NCI-H146 treated with DMSO at 0.1 percent for 48 hours (cell line): ENCODE data around the gene FAM217A.
A peak's percentile ranks its signal among the peaks of the same experiment; 100 is the strongest.
"Not testable (repeated sequence)": the region's sequence is repeated elsewhere in the genome, so short reads cannot be mapped to it uniquely, and the experiment has no call there.

Experiments
- DNase-seq: peaks from one replicate; lab custom pipeline; 2025; ENCODE audit not compliant: unreplicated experiment; lab: John Stamatoyannopoulos, UW

The FAM217A gene, protein sequence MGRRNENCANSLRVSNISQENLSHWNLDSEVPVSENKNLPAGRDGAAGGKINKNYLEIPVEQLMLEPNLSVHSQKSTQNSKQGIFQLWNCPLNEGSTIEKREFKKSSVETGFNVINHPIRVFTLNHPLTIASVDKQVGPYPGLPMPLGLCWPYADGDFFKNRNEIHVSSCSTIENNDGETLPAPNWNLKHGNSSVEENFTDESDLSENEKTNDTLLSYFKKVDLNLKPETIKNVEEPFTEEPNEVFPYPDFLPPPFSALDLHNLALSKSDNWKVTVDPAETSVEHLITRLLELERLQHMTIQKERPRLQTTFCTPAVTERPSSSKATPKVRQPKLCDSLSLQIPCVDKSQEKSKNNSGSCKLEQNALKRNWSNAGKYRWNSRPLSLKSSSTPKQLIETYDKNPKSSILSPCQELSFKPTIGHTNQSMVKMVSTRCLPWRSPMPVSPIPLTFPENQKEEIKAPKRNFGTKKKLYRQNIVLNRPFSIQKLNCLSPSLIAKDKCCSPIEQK

DNA sequence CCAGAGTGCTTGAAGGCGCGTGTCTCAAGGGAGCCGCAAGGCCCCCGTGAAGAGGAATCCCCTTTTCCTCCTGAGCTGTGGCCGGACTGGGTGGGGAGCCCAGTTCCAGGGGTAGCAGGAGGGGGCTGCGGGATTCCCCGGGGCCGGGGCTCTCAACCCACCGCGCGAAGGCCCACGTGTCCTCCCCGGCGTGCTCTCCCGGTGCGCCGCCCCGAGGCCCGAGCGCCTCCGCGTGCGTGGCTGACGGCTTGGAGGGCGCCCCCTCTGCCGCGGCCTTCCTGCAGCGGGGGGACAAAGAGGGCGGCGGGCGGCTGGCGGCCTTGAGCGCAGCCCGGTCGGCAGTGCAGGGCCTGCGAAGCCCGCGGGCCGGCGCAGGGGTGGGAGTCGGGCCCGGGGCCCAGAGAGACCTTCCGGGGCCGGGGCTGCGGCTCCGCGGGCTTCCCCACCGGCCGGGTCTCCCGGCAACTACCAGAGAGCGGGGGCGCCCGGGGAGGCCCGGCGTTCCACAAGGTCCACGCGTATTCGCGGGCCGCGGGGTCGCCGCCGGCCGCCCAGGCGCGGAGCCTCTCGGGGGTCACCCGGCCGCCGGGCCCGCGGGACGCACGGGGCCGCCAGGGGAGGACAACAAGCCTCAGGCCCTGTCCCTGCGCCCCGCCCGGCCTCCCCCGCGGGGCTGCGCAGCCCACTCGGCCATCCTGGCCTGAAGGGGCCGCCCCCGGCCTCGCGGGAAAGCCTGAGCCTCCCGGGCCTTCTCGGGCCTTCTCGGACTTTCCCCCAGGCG lies at the start of gene FAM217A:
TSS of gene FAM217A (minus strand) at position 447 of the 781 bp plus-strand sequence. CDS start 1,723 bp downstream, outside the sequence.
- no peak for DNase-seq

DNA sequence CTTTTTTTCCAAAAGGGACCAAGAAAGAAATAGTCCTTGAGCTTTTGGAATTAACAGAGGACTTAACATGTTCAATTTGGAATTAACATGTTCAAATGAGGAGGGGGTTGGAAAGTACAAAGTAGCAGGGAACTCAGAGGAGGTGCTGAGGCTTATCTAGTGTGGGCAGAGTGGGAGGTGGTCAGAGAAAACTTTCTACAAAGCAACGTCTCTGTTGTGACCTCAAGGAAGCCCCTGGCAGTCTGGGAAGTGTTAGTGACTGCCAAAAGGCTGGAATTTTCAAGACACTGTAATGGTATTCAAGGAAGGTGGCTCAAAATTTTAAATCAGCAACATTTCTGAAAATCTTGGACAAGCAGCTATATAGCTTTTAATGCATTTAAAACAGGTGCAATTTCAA lies 49.1 kb upstream of the FAM217A start:
- DNase-seq = no peak

DNA sequence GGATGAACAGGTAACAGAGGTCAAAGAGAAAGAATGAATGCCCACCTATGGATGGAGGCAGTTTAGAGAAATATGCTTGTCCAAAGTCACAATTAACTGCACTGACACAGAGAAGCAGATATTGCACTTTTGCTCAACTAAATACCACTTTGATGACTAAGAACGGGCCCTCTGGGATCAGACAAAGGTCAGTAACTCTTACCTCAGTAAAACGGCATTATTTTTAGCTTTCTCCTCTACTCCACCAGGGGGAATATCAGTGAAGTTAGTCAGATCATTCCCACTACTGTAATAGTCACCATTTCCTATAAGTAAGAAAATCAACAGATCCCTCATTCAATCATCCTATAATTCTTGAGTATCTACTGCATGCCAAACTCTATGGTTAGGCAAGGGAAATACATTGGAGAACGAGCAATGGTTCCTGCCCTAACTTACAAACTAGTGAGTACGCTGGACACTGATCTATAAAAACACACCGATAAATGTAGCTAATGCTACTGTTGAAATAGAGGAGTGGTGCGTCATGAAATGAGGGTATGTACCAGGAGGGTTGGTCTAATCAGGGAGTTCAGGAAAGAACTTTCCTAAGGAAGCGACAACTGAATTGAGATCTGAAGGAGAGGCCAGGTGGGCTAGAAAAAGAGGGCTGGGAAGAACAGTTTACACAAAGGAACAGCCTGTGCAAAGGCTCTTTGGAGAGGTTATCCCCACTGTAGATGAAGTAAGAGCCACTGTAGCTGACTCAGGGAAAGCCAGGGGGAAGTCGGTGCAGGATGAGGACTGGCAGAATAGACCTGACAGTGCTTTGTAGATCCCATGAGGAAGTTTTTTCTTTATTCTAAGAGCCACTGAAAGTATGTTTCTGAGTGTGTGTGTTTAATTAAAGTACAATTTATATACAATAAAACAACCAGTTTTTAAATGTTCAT lies 47.3 kb upstream of the FAM217A start:
- DNase-seq = no peak

DNA sequence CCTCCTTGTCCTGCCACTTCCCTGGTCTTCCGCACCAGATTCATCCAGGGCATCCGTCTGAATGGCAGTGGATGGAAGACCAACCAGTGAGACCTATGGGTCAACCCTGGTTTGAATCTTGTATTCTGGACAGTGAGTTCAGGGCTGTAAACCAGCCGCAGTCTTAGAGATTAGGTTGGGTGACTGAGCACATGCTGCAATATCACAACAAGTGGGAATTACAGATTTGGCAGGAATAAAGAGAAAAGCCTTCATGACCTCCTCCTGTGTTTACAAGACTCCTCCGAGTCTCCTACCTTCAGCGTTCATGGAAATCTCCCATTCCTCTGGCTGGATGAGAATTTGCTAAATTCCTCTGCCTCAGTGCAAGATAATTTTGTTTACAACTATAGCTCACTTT lies 46.6 kb upstream of the FAM217A start:
- no peak for DNase-seq

DNA sequence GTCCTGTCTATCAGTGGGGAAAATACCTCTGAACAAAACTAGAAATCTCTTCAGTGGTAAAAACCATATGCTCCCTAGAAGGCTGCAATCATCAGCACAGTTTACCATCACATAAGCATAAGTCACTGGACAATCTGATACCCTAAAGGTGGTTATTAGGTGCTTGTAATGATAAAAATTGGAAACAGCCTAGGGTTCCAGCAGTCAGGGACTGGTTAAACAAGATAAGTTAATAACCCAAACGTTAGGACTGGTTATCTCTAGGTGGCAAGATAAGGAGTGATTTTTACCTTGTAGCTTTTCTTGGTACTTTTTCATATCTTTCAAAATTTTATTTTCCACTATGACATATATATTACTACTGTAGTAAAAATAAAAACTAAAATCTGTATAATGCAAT lies 45.4 kb upstream of the FAM217A start:
- no peak for DNase-seq

DNA sequence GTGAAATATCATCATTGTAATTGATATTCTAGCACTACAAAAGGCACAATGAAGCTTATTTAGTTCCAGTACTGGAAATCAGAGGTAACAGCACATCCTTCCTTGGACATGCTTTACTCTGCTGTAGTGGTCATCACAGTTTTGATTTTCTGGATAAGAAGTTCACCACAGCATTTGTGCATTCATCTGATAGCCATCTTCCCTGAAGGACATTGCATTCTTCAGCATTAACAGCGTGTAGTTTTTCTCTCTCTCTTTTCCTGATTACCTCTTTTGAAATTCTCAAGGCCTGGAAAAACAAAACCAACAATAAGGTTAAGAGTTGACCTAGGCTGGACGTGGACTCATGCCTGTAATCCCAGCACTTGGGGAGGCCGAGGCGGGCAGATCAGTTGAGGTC lies 36.8 kb upstream of the FAM217A start:
- DNase-seq = no peak

DNA sequence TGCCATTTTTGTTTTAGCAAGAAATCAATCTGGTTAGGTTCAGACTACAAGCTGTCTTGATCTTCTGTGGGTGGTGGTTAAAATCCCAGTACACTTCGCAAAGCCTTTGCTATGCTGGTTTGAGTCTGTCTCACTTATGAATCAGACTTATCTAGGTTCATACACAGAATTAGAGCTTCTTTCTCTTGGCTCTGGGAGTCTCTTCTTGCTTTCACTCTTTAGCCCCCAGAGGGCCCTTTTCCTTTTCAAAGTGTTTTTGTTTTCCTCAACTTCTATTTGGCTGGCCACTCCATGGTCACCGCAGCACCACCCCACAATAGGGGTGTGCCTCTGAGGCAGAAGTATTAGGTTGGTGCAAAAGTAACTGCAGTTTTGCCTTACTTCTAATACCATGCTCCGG lies 35.2 kb upstream of the FAM217A start:
- no peak for DNase-seq

DNA sequence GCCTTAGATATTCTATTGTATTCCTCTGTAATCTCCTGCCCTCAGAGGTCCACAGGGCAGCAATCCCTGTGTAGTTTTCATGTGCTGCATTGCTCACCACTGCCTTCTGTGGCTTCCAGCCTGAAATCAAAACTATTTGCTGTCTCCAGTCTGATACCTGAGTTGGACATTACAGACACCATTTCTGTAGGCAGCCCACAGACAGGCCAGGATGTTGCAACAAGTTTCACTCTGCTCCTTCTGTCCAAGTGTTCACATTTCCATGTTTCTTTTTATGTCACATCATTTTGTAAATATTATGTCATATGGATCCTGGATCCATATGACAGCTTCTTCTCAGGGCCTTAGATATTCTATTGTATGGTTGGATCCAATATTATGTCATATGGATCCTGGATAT lies 34.7 kb upstream of the FAM217A start:
- DNase-seq = no peak

DNA sequence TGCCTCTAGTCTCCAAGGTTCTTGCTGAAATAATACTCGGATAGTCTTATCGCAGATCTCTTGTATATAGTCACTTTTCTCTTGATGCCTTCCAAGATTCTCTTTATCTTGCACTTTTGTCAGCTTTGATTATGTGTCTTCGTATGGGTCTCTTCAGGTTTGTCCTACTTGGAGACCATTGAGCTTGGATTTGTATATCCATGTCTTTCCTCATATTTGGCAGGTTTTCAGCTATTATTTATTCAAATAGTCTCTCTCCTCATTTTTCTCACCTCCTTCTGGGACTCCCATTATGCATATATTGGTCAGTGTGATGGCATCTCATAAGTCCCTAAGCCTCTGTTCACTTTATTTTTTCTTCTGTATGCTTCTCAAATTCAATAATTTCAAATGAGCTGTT lies 33.4 kb upstream of the FAM217A start:
- no peak for DNase-seq

DNA sequence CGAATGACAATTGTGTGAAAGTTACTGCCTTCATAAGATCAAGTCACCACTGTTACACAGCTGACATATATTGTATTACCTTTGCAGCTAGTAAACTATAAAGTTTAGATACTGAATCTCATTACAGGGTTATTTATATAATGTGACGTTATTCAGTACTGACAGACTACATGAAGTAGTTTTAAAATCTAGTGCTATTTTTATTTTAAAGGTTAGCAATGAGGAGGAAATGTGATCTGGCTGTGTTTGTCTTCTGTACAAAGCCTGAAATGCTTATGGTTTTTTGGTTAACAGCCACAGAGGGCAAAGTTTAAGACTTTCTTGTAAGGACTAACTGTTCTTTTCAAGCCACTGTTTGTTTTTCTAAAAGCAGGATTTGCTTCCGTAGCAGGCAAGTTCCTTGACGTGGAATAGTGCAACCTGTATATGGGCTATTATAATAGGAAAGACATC lies 30.5 kb upstream of the FAM217A start:
- not testable (repeated sequence) for DNase-seq

DNA sequence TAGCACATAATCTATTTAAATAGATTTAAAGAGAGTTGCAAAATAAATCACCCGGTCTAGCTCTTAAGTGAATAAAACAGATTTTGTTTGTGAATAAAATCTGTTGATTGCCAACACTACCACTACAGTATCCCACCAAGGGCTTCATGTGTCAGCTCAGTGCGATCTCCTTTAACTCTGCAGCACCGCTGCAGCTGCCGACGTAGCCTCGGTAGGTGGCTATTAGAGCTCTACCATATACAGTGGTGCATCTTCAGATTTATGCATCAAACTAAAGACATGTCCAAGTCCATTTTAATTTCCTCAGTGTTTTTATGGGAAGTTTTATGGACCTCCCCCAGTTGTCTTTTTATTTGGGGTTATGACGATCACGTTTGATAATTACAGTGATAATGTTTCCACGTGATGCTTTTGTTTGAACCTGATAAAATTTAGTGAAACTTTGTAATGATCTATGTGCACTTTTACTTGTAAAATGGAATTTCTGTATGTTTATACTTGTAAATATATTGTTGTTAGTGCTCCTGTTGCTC lies 29.7 kb upstream of the FAM217A start:
- no peak for DNase-seq

DNA sequence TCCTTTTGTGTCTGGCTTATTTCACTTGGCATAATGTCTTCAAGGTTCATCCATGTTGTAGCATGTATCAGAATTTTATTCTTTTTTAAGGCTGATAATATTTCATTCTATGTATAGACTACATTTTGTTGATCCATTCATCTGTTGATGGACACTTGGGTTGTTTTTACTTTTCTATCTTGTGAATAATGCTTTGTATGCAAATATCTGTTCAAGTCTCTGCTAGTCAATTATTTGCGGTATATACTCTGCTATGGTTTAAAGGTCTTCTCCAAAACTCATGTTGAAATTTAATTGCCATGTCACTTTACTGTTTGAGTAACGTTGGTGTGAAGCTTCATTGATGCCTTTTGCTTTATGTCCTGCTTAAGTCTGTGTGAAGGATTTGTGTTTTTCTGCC lies 28.9 kb upstream of the FAM217A start:
- DNase-seq = no peak

DNA sequence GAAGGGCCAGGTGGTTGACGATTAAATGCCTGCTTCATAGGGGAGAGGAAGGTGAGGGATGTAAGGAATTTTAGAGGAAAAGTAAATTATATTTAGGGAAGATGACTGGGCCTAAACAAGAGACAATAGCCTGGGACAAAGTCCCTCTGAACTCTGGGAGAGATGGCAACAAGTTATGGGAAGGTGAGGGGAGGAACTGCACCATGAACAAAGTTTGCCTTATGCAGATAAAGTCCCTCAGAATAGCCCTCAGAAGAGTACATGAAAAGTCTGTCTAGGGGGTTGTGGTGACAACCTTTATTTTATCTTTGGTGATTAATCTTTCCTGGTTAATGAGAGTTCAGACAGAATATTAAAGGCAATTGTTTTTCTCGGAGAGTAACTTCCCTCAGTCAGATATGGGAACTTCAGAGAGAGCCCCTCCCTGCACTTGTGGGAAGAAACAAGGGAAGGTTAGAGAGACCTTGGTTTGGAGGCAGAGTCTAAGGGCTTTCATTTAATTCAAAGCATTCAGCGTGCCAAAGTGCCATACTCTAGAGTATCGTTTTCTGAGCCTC lies 27.1 kb upstream of the FAM217A start:
- no peak for DNase-seq

DNA sequence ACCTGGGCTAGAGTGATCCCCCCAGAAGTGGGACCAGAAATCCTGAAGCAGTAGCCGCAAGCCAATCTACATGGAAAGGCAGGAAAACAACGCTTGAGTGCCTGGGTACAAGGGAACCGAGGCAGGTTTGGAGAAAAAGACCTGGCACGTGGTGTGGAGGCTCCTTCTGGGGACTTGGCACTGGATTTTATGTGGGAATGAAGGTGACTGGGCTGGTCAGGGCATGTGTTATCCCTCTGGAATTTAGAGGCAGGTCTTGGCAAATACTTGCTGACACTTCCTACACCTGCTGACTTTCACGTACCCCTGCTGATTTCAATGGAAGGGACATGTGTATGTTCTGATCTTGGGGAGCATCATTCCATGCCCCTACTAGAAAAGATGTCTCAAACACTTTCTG lies 25.0 kb upstream of the FAM217A start:
- no peak for DNase-seq

DNA sequence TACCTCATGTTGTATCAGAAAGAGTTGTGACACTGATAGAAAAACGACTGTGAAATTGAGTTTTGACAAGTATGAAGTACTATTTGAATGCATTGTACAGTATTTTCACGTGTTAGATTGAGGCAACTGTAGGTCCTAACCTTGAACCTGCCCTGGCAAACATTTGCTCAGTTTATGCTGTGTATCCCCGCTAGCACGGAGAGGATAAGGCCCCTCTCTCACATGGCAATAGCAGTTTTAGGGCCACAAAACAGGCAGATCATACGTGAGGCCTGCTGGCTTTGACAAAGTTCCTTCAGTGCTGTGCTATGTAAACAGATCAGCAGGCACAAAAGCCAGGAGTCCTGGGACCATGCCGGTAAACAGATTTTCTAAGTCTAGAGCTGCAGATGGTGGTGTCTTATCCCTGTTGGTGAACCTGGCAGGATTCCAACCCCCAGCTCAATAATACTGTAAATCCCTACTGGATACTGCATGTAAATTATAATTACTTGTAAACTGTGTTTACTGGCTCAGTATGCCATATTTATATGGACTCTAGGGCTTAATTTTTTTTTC lies 23.8 kb upstream of the FAM217A start:
- peak; percentile 53 for DNase-seq

DNA sequence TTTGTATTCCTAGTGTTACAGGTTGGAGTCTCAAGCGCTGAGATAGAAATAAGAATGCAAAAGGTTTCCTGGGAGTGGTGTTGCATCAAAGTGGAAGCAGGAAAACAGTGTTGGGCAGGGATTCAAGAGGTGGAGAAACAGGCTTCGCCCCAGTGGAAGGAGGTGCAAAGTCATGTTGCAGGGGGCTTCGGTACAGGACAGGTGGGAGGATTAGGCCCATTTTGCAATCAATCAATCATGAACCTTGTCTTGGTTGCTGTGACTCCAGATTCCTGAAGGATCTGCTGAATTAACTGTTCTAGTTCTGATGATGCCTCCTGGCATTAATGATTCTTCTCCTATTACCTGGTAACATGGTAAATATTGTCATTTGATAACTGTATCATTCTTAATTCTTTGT lies 22.4 kb upstream of the FAM217A start:
- DNase-seq = no peak

DNA sequence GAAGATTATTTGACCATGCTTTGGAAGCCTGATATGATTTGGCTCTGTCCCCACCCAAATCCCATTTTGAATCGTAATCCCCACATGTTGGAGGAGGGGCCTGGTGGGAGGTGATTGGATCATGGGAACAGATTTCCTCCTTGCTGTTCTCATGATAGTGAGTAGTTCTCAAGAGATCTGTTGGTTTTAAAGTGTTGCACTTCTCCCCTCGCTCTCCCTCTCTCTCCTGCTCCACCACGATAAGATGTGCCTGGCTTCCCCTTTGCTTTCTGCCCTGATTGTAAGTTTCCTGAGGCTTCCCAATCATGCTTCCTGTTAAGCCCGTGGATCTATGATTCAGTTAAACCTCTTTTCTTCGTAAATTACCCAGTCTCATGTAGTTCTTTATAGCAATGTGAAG lies 21.7 kb upstream of the FAM217A start:
- no peak for DNase-seq

DNA sequence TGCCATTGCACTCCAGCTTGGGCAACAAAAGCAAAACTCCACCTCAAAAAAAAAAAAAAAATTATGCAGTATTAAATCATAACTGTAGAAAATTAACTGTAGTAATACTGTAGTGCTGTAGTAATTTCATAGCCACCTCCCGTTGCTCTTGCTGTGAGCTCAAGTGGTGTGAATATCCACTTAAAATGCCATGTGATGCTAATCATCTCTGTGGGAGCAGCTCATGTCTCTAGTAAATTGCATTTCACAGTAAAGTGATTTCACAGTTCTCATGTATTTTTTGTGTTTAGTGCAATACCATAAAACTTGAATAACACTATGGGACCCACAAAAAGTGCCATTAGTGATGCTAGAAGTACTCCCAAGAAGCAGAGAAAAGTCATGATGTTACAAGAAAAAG lies 14.4 kb upstream of the FAM217A start:
- DNase-seq = no peak

DNA sequence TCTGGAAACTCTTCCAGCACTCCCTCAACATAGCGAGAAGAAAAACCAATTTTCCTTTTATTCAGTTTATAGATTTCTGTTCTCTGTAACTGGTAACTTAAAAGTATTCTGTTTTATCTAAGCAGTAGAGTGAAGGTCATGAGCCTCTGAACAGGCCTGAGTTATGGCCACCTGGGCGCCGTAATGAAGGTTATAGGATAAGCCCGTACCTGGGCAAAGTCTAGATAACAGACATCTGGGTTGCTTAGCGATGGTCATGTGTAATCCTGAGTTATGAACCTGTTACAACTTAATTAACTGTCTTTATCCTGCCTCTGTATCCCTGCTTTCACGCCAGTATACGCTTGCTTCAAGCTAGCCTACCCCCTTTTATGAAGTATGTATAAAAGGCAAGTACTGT lies 13.0 kb upstream of the FAM217A start:
- no peak for DNase-seq

DNA sequence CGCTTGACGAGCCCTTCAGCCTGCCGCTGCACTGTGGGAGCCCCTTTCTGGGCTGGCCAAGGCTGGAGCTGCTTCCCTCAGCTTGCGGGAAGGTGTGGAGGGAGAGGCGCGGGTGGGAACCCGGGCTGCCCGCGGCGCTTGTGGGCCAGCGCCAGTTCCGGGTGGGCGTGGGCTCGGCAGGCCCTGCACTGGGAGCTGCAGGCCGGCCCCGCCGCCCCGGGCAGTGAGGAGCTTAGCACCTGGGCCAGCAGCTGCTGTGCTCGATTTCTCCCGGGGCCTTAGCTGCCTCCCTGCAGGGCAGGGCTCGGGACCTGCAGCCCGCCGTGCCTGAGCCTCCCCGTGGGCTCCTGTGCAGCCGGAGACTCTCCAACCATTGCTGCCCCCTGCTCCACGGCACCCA lies 11.1 kb upstream of the FAM217A start:
- DNase-seq = not testable (repeated sequence)
